A673 (cell line): Measurements from ENCODE around the gene PIK3R1. TPM values are rescaled to one million over a fixed set of nuclear protein-coding genes. Genes with fewer than 3 reads are reported as not detected.
A peak's percentile ranks its signal among the peaks of the same experiment; 100 is the strongest.

Experiments used
- BruUV-seq: library from RNA; stranded (reverse); fragments of 400-500 nt; replicated peaks from 2 replicates; lab custom pipeline; 2021; lab: Mats Ljungman, UMichigan
- CTCF ChIA-PET: fragments of 300-600 bp; sonication (Branson Sonifier 250); formaldehyde crosslinking; loops from one replicate; lab custom pipeline; 2022; ENCODE audit warnings: antibody characterized with exemption; lab: Charles Lee
- POLR2A ChIA-PET: fragments of 300-600 bp; sonication (Branson Sonifier 250); formaldehyde crosslinking; loops from one replicate; lab custom pipeline; 2022; ENCODE audit warnings: antibody characterized with exemption; ENCODE audit not compliant: low non-redundant PET; lab: Charles Lee
- DNase-seq: peaks from one replicate; pipeline ENCODE4 v3.0.0-alpha.2; 2015; ENCODE audit warnings: low spot score
- H3K27ac ChIP-seq: fragments of 200-600 bp; sonication (generic); 2 replicates; pipeline ENCODE4 v1.5.1; 2016; ENCODE audit warnings: mixed run types, low read depth, mild to moderate bottlenecking, mixed read lengths, antibody characterized with exemption, low read length; ENCODE audit not compliant: poor library complexity, severe bottlenecking
- H3K27me3 ChIP-seq: fragments of 200-600 bp; sonication (generic); replicated peaks from 2 replicates; pipeline ENCODE4 v1.6.1; 2017; ENCODE audit warnings: mixed run types, low read depth, mild to moderate bottlenecking, mixed read lengths, antibody characterized with exemption, low read length; ENCODE audit not compliant: insufficient read depth, poor library complexity
- H3K36me3 ChIP-seq: fragments of 200-600 bp; sonication (generic); 2 replicates; pipeline ENCODE4 v1.6.1; 2016; ENCODE audit warnings: mixed run types, mild to moderate bottlenecking, mixed read lengths, antibody characterized with exemption, low read length; ENCODE audit not compliant: insufficient read depth, poor library complexity, severe bottlenecking
- H3K4me1 ChIP-seq: fragments of 200-600 bp; sonication (generic); 2 replicates; pipeline ENCODE4 v1.6.1; 2017; ENCODE audit warnings: mixed run types, mild to moderate bottlenecking, mixed read lengths, antibody characterized with exemption, low read length; ENCODE audit not compliant: insufficient read depth, poor library complexity, severe bottlenecking
- H3K4me3 ChIP-seq: fragments of 200-600 bp; sonication (generic); 2 replicates; pipeline ENCODE4 v1.5.1; 2016; ENCODE audit warnings: low read depth, mixed run types, mild to moderate bottlenecking, mixed read lengths, low read length; ENCODE audit not compliant: poor library complexity, severe bottlenecking
- H3K9me3 ChIP-seq: fragments of 200-600 bp; sonication (generic); 2 replicates; pipeline ENCODE4 v1.6.1; 2016; ENCODE audit warnings: mixed run types, low read depth, mild to moderate bottlenecking, mixed read lengths, antibody characterized with exemption, low read length; ENCODE audit not compliant: poor library complexity, severe bottlenecking
- EZH2 ChIP-seq: fragments of 200-600 bp; sonication (generic); IDR thresholded peaks from 2 replicates; pipeline ENCODE4 v1.6.1; 2017; ENCODE audit warnings: borderline replicate concordance, low read depth, mild to moderate bottlenecking, mixed read lengths, antibody characterized with exemption, low read length; ENCODE audit not compliant: poor library complexity, severe bottlenecking
- intact Hi-C: fragments of 100-400 bp; cut with micrococcal nuclease; formaldehyde crosslinking; loops from one replicate; pipeline ENCODE4 v1.10.0; 2022; ENCODE audit not compliant: unreplicated experiment
- total RNA-seq: library from RNA; stranded (reverse); gene quantifications from 2 replicates; pipeline ENCODE4 v1.2.3, GENCODE V29; 2021
- TF ChIP-seq, protein P1 (sequence below): fragments of 300-800, 200-600 bp; sonication (generic); conservative IDR thresholded peaks from 2 replicates; pipeline ENCODE4 v1.5.1; 2017; ENCODE audit warnings: low read depth, mild to moderate bottlenecking, antibody characterized with exemption, low read length, moderate library complexity, mixed read lengths

PIK3R1 gene
- total RNA-seq, 1 experiment from 2014 or later = 57.9 TPM

DNA sequence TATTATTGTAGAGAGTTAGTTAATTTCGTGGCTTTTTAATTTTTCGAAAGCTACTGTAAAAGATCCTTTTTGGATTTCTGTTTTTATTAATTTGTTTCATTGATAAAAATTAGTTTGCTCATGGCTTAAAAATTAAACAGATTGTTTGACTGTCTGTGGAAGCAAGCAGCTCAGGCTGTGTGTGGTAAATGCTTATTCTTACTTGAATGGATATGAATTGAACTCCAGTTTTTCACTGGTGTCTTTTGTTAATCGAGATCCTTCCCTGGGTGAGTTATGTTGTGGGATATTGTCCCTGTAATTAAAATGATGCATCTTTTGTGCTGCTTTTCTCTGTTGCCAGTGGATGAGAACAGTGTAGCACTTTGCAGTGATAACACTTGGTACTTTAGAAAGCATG lies 75.3 kb downstream of the PIK3R1 start:
- Histone ChIP-seq H3K4me3 (peak overlapping the region; percentile 59), H3K36me3 (peaks cover 32% of the 10 kb centered on the region), H3K9me3 (no peaks in the 10 kb centered on the region), H3K27ac (peak overlapping the region; percentile 28), H3K4me1 (peaks cover 61% of the 10 kb centered on the region), H3K27me3 (no peaks in the 10 kb centered on the region)
- intact Hi-C loops = no loop called here
- POLR2A ChIA-PET = no interaction called here
- BruUV-seq = TSS peak; percentile 73
- no peak for DNase-seq
- TF ChIP-seq, protein P1, sequence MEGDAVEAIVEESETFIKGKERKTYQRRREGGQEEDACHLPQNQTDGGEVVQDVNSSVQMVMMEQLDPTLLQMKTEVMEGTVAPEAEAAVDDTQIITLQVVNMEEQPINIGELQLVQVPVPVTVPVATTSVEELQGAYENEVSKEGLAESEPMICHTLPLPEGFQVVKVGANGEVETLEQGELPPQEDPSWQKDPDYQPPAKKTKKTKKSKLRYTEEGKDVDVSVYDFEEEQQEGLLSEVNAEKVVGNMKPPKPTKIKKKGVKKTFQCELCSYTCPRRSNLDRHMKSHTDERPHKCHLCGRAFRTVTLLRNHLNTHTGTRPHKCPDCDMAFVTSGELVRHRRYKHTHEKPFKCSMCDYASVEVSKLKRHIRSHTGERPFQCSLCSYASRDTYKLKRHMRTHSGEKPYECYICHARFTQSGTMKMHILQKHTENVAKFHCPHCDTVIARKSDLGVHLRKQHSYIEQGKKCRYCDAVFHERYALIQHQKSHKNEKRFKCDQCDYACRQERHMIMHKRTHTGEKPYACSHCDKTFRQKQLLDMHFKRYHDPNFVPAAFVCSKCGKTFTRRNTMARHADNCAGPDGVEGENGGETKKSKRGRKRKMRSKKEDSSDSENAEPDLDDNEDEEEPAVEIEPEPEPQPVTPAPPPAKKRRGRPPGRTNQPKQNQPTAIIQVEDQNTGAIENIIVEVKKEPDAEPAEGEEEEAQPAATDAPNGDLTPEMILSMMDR = no peak
- TF ChIP-seq EZH2 = no peak
- CTCF ChIA-PET = no interaction called here

DNA sequence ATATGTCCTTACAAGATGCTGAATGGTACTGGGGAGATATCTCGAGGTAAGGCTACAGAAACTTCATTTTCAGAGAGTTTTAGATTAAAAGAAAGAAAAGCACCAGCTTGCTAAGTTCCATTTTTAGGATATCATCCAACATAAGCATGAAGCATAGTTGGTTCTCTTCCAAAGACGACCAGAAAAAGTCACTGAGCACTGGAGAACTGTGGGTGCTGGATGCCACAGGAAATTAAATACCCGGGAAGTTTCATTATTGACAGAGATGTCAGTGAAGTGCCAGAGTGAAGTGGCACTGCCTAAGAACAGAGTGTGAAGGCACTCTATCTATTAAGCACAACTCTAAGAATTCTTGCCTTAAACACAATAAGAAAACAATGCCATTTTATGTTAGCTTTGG lies 76.8 kb downstream of the PIK3R1 start:
- Histone ChIP-seq H3K27me3 (no peaks in the 10 kb centered on the region), H3K4me1 (peaks cover 46% of the 10 kb centered on the region), H3K9me3 (no peaks in the 10 kb centered on the region), H3K36me3 (peaks cover 46% of the 10 kb centered on the region), H3K27ac (no peak overlapping the region), H3K4me3 (peak overlapping the region; percentile 59)
- intact Hi-C loops = no loop called here
- ChIA-PET POLR2A (interaction anchor here (0.6 kb wide), 2 partner anchors 15 to 446 kb away, joined by 3 read pairs; no protein-coding TSS in a partner anchor), CTCF (no interaction called here)
- DNase-seq = no peak
- TF ChIP-seq EZH2 = no peak
- TF ChIP-seq, protein P1 = no peak; the same call in 1 of the 2 replicates
- BruUV-seq = no TSS peak

DNA sequence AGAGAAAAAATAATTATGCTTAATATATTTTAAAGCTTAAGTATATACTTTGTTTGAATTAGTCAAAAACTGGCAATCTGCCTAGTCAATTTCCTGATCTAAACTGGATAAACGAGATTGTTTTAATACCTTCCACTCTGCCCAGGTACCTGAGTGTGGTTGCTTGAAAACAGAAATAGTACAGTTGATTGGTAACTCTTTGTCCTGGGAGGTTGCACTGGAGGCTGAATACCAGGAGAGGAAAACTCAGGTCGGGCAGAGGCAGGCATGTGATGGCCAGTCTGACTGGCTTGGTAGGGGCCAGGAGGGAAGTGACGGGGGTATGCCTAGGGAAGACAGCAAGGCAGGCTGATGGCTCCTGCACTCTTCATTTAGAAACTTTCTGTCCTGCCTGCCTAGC lies 80.2 kb downstream of the PIK3R1 start:
- CTCF ChIA-PET = interaction anchor here (1.0 kb wide), 1 partner anchor 9 kb away, joined by 3 read pairs; no protein-coding TSS in a partner anchor
- Histone ChIP-seq H3K36me3 (peaks cover 69% of the 10 kb centered on the region), H3K27me3 (no peaks in the 10 kb centered on the region), H3K9me3 (no peaks in the 10 kb centered on the region), H3K27ac (no peak overlapping the region), H3K4me3 (no peak overlapping the region), H3K4me1 (peaks cover 19% of the 10 kb centered on the region)
- TF ChIP-seq, protein P1 = no peak
- TF ChIP-seq EZH2 = no peak
- no TSS peak for BruUV-seq
- no peak for DNase-seq
- intact Hi-C loops = no loop called here
- POLR2A ChIA-PET = no interaction called here
